ENCODE measurements around the gene SLC49A3. TPM values are rescaled to one million over a fixed set of nuclear protein-coding genes. Genes with fewer than 3 reads are reported as not detected.
"Not testable (repeated sequence)": the region's sequence is repeated elsewhere in the genome, so short reads cannot be mapped to it uniquely, and the experiment has no call there.

The SLC49A3 gene
- total RNA-seq, 1 experiment from 2014 or later = not detected

DNA sequence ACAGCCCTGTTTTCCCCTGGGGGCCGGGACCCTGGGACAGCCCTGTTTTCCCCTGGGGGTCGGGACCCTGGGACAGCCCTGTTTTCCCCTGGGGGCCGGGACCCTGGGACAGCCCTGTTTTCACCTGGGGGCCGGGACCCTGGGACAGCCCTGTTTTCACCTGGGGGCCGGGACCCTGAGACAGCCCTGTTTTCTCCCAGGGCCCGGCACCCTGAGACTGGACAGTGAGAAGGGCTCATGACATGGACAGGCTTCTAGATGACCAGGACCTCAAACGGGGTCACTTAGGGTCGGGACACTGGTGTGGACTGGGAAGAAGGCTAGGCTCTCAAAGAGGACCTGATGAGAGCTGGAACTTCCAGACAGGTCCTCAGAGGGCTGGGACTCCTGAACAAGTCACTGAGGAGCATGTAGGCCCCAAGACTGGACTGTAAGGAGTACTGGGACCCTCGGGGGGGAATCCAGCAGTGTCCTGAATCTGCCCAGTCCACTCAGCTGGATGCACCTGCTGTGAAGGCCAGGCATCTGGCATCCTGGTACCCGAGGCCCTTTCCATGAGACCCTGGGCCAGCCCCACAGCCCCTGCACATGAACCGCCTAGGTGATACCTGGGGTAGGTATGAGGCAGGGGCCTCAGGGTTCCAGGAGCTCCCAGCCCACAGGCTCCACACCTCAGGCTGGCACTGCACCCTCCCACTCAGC, 19.1 kb upstream of the SLC49A3 start:
- Histone ChIP-seq H3K9me3 (ENCODE audit: low read length) (no peaks in the 10 kb centered on the region), H3K9ac (ENCODE audit: low read length) (no peak overlapping the region), H3K4me2 (ENCODE audit: low read length) (no peak overlapping the region), H3K4me1 (ENCODE audit: insufficient read depth, low read length) (no peaks in the 10 kb centered on the region), H3K9me2 (replicated peaks; ENCODE audit: low read length) (no peaks in the 10 kb centered on the region), H2AFZ (ENCODE audit: low read length) (no peak overlapping the region), H3F3A (ENCODE audit: low read length, unreplicated experiment) (no peaks in the 10 kb centered on the region), H3K27me3 (ENCODE audit: low read length) (no peaks in the 10 kb centered on the region), H4K20me1 (ENCODE audit: low read length) (no peaks in the 10 kb centered on the region), H3K27ac (ENCODE audit: low read length) (no peak overlapping the region), H3K4me3 (ENCODE audit: low read length) (no peak overlapping the region), H3K79me2 (ENCODE audit: low read length) (peaks cover 68% of the 10 kb centered on the region), H3K36me3 (ENCODE audit: low read depth, low read length) (no peaks in the 10 kb centered on the region)
- ChIA-PET POLR2A (ENCODE audit: unreplicated experiment) (no interaction called here), CTCF (no interaction called here)
- intact Hi-C loops (cut with micrococcal nuclease) = no loop called here
- DNase-seq (no peak), ATAC-seq (no peak)
- TF ChIP-seq, protein P1, sequence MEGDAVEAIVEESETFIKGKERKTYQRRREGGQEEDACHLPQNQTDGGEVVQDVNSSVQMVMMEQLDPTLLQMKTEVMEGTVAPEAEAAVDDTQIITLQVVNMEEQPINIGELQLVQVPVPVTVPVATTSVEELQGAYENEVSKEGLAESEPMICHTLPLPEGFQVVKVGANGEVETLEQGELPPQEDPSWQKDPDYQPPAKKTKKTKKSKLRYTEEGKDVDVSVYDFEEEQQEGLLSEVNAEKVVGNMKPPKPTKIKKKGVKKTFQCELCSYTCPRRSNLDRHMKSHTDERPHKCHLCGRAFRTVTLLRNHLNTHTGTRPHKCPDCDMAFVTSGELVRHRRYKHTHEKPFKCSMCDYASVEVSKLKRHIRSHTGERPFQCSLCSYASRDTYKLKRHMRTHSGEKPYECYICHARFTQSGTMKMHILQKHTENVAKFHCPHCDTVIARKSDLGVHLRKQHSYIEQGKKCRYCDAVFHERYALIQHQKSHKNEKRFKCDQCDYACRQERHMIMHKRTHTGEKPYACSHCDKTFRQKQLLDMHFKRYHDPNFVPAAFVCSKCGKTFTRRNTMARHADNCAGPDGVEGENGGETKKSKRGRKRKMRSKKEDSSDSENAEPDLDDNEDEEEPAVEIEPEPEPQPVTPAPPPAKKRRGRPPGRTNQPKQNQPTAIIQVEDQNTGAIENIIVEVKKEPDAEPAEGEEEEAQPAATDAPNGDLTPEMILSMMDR (conservative IDR thresholded peaks at IDR 0.05; ENCODE audit: low read depth, low read length) = no peak
- no peak for TF ChIP-seq EZH2phosphoT487 (IDR thresholded peaks at IDR 0.05; ENCODE audit: borderline replicate concordance, low read length)
- no peak for TF ChIP-seq EZH2 (IDR thresholded peaks at IDR 0.05; ENCODE audit: low read length, unreplicated experiment)
- no TSS peak for BruUV-seq (replicated peaks)

DNA sequence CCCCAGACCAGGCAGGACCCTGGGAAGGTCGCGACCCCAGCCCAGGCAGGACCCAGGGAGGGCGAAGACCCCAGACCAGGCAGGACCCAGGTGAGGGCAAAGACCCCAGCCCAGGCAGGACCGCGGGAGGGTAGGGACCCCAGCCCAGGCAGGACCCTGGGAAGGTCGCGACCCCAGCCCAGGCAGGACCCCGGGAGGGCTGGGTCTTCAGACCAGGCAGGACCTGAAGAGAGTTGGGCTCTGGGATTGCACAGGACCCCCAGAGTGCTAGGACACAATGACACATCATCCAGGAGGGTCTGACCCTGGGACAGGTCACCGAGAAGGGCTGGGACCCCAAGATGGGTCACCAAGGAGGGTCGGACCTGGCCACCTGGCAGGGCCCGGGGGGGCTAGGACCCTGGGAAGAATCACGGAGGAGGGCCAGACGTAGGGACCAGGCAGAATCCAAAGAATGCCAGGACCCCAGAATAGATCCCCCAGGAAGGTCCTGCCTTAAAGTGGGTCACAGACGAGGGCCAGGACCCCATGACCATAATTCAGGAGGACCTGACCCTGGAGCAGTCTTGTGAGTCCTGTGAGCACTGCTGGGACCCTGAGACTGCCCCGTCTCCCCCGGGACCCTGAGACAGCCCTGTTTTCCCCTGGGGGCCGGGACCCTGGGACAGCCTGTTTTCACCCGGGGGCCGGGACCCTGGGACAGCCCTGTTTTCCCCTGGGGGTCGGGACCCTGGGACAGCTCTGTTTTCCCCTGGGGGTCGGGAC, 18.1 kb upstream of the SLC49A3 start:
- ChIA-PET POLR2A (ENCODE audit: unreplicated experiment) (no interaction called here), CTCF (no interaction called here)
- ATAC-seq = no peak
- intact Hi-C loops (cut with micrococcal nuclease) = no loop called here
- Histone ChIP-seq H3K4me3 (ENCODE audit: low read length) (peak overlapping the region; percentile 58), H3K4me2 (ENCODE audit: low read length) (peak overlapping the region; percentile 86), H4K20me1 (ENCODE audit: low read length) (no peaks in the 10 kb centered on the region), H2AFZ (ENCODE audit: low read length) (no peak overlapping the region), H3K27ac (ENCODE audit: low read length) (no peak overlapping the region), H3K9ac (ENCODE audit: low read length) (peak overlapping the region; percentile 99), H3K79me2 (ENCODE audit: low read length) (peaks cover 57% of the 10 kb centered on the region), H3K27me3 (ENCODE audit: low read length) (no peaks in the 10 kb centered on the region), H3K36me3 (ENCODE audit: low read depth, low read length) (no peaks in the 10 kb centered on the region), H3K9me3 (ENCODE audit: low read length) (no peaks in the 10 kb centered on the region), H3K4me1 (ENCODE audit: insufficient read depth, low read length) (no peaks in the 10 kb centered on the region), H3K9me2 (replicated peaks; ENCODE audit: low read length) (no peaks in the 10 kb centered on the region), H3F3A (ENCODE audit: low read length, unreplicated experiment) (no peaks in the 10 kb centered on the region)
- TF ChIP-seq, protein P1 (conservative IDR thresholded peaks at IDR 0.05; ENCODE audit: low read depth, low read length) = no peak
- TF ChIP-seq EZH2phosphoT487 (IDR thresholded peaks at IDR 0.05; ENCODE audit: borderline replicate concordance, low read length) (no peak), EZH2 (IDR thresholded peaks at IDR 0.05; ENCODE audit: low read length, unreplicated experiment) (no peak)
- BruUV-seq (replicated peaks) = TSS peak; percentile 22
- DNase-seq = no peak

DNA sequence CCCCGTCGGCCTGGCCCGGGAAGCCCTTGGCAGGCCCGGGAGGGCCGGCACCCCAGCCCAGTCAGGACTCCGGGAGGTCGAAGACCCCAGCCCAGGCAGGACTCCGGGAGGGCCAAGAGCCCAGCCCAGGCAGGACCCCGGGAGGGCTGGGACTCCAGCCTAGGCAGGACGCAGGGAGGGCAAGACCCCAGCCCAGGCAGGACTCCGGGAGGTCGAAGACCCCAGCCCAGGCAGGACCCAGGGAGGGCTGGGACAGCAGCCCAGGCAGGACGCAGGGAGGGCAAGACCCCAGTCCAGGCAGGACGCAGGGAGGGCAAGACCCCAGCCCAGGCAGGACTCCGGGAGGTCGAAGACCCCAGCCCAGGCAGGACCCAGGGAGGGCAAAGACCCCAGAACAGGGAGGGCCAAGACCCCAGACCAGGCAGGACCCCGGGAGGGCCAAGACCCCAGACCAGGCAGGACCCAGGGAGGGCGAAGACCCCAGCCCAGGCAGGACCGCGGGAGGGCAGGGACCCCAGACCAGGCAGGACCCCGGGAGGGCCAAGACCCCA, 17.2 kb upstream of the SLC49A3 start:
- CTCF ChIA-PET; BruUV-seq (replicated peaks): not testable (repeated sequence)

More for the DNA sequence above, 17.2 kb upstream of the SLC49A3 start:
- H4K20me1 ChIP-seq (ENCODE audit: low read length); H3K27ac ChIP-seq (ENCODE audit: low read length); H3K27me3 ChIP-seq (ENCODE audit: low read length); H3K36me3 ChIP-seq (ENCODE audit: low read depth, low read length); H3K4me1 ChIP-seq (ENCODE audit: insufficient read depth, low read length); intact Hi-C loops (cut with micrococcal nuclease); POLR2A ChIA-PET (ENCODE audit: unreplicated experiment); DNase-seq; ATAC-seq; H3F3A ChIP-seq (ENCODE audit: low read length, unreplicated experiment); H3K9me3 ChIP-seq (ENCODE audit: low read length); H3K9me2 ChIP-seq (replicated peaks; ENCODE audit: low read length): not testable (repeated sequence)
- peak overlapping the region; percentile 99 for H3K9ac ChIP-seq (ENCODE audit: low read length)
- peak overlapping the region; percentile 86 for H3K4me2 ChIP-seq (ENCODE audit: low read length)
- H3K4me3 ChIP-seq (ENCODE audit: low read length) = peak overlapping the region; percentile 85
- peaks cover 52% of the 10 kb centered on the region for H3K79me2 ChIP-seq (ENCODE audit: low read length)
- peak overlapping the region; percentile 77; the same call in 1 of the 2 replicates for H2AFZ ChIP-seq (ENCODE audit: low read length)
